Transverse colon (tissue), 4 donors: ENCODE data around the gene ENTHD1. TPM values are rescaled to one million over a fixed set of nuclear protein-coding genes. Genes with fewer than 3 reads are reported as not detected.

Experiments used
- DNase-seq: peaks from one replicate; pipeline ENCODE4 v3.0.0-alpha.2; 2019
- H3K27ac ChIP-seq, 4 donors: fragments of 200-600 bp; sonication (generic); 2 replicates each; pipeline ENCODE4 v1.5.1; 2016 to 2018; ENCODE audit warnings: inconsistent platforms in 4 of 4
- H3K27me3 ChIP-seq: fragments of 200-600 bp; sonication (generic); 2 replicates; pipeline ENCODE4 v1.5.1; 2017; ENCODE audit warnings: inconsistent platforms
- H3K36me3 ChIP-seq, 4 donors: fragments of 200-600 bp; sonication (generic); 2 replicates each; pipeline ENCODE4 v1.5.1; 2017 to 2019; ENCODE audit warnings: inconsistent platforms in 4 of 4
- H3K4me1 ChIP-seq, 4 donors: fragments of 200-600 bp; sonication (generic); 2 replicates each; pipeline ENCODE4 v1.5.1; 2017 to 2020; ENCODE audit warnings: inconsistent platforms in 4 of 4
- H3K4me3 ChIP-seq, 4 donors: fragments of 200-600 bp; sonication (generic); 1 replicate in 1 of 4; 2 replicates in 3 of 4; pipeline versions ENCODE4 v1.5.1 to v1.6.1; 2017 to 2019; ENCODE audit warnings: inconsistent platforms in 4 of 4
- H3K9me3 ChIP-seq, 2 donors: fragments of 200-600 bp; sonication (generic); 2 replicates each; pipeline ENCODE4 v1.5.1; 2017 to 2019; ENCODE audit warnings: inconsistent platforms in 2 of 2
- EP300 ChIP-seq: sonication (generic); formaldehyde crosslinking; IDR thresholded peaks from one replicate; pipeline ENCODE4 v1.6.1; 2017; ENCODE audit warnings: antibody characterized with exemption, low read depth
- POLR2A ChIP-seq: fragments of 450-650 bp; IDR thresholded peaks from one replicate; pipeline ENCODE4 v1.6.1; 2016; ENCODE audit warnings: antibody characterized with exemption, mild to moderate bottlenecking, moderate library complexity
- POLR2AphosphoS5 ChIP-seq, 3 donors: sonication (generic); formaldehyde crosslinking; IDR thresholded peaks; one replicate each; pipeline ENCODE4 v1.6.1; 2016; ENCODE audit warnings: antibody characterized with exemption in 3 of 3
- WGBS, 2 donors: methylation state at CpG; one replicate each; pipeline ENCODE4 v1.1.5; 2018; ENCODE audit warnings: low coverage in 1 of 2; 5-methylcytosine and 5-hydroxymethylcytosine counted together
- in situ Hi-C, 4 donors: fragments of 200-750 bp; cut with MboI; loops; one replicate each; pipeline versions ENCODE4 v1.15.0 to v1.15.1; 2017; ENCODE audit warnings: low sequenced_read_pairs in 3 of 4, low pct_ligation_motif_present in 1 of 4, low pct_unique_long_range_greater_than_20kb in 1 of 4
- intact Hi-C: fragments of 100-400 bp; cut with DNase I; formaldehyde crosslinking; loops from one replicate; pipeline ENCODE4 v1.15.1; 2023; ENCODE audit warnings: low total_unique reads
- total RNA-seq, 4 donors: library from RNA; depleted of rRNA; stranded (reverse); fragments of >200 nt; gene quantifications; one replicate each; pipeline ENCODE4 v1.1.0, GENCODE V29; 2016
- TF ChIP-seq, protein P1 (sequence below), 5 experiments: fragments of 200-600 bp in 3 of 5; fragments of 450-650 bp in 2 of 5; sonication (generic) in 3 of 5; IDR thresholded peaks; 1 replicate in 2 of 5; 2 replicates in 3 of 5; pipeline ENCODE4 v1.5.1; 2016 to 2017; ENCODE audit warnings: antibody characterized with exemption in 5 of 5, inconsistent platforms in 3 of 5, mild to moderate bottlenecking in 2 of 5, moderate library complexity in 1 of 5

ENTHD1 gene
- total RNA-seq, 4 donors from 2014 or later: not detected

DNA sequence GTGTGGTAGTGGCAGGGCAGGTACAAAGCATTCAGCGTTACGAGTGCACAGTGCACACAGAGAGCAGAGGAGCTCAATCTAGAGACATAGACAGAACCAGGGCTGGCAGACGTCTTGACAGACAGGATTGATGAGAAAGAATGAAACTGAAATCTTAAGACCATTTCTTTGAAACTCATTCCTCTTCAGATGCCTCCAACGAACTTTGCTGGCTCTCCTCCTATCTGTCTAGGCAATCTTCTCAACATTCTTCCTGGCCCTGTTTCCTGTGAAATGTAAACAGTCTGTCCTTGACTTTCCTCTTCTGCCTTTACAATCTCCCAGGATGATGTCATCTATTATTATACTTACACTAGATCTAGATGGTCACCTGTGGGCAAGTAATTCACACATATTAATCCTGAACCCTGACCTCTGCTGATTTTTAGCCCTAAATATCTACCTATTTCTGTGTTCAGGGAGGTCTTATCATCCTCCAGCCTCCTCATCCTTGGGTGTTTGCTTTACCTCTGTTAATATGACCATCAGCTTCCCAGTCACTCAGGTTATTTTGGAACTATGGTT lies 119.5 kb downstream of the ENTHD1 start:
- H3K4me1 ChIP-seq: peaks cover 0 to 29% (median 12%) of the 10 kb centered on the region in 4 donors
- H3K9me3 ChIP-seq: no peaks in the 10 kb centered on the region
- in situ Hi-C loops: no loop called here
- DNase-seq: peak; percentile 13
- peak overlapping the region in 1 of 4 donors; percentile 26 for H3K27ac ChIP-seq
- peaks cover 7% of the 10 kb centered on the region for H3K27me3 ChIP-seq
- no peaks in the 10 kb centered on the region for H3K36me3 ChIP-seq
- 3 to 9% methylated on average over 4 of the region's 4 CpGs for WGBS, 2 donors
- intact Hi-C loops: no loop called here
- TF ChIP-seq, protein P1, sequence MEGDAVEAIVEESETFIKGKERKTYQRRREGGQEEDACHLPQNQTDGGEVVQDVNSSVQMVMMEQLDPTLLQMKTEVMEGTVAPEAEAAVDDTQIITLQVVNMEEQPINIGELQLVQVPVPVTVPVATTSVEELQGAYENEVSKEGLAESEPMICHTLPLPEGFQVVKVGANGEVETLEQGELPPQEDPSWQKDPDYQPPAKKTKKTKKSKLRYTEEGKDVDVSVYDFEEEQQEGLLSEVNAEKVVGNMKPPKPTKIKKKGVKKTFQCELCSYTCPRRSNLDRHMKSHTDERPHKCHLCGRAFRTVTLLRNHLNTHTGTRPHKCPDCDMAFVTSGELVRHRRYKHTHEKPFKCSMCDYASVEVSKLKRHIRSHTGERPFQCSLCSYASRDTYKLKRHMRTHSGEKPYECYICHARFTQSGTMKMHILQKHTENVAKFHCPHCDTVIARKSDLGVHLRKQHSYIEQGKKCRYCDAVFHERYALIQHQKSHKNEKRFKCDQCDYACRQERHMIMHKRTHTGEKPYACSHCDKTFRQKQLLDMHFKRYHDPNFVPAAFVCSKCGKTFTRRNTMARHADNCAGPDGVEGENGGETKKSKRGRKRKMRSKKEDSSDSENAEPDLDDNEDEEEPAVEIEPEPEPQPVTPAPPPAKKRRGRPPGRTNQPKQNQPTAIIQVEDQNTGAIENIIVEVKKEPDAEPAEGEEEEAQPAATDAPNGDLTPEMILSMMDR (IDR thresholded peaks at IDR 0.05): no peak
- TF ChIP-seq POLR2A (no peak), POLR2AphosphoS5 (IDR thresholded peaks at IDR 0.05) (no peak), EP300 (no peak)
- H3K4me3 ChIP-seq: no peak overlapping the region

DNA sequence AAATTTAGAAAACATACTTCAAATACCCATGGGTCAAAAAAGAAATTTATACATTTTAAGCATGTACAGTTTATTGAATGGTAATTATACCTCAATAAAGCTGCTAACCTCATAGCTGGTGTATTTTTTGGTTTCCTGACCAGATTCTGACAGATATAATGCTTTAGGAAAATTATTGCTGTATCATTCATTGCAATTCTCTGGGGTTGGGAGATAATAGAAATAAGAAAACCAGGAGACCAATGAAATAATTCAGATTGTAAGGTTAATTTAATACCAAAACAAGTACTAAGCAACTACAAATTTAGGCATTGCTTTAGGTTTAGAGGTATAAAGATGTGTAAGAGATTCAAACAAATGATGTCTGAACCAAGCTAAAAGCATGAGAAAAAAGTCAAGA lies 120.1 kb downstream of the ENTHD1 start:
- in situ Hi-C loops: no loop called here
- intact Hi-C loops: no loop called here
- no peak for DNase-seq
- H3K27me3 ChIP-seq: peaks cover 7% of the 10 kb centered on the region
- peak overlapping the region in 1 of 4 donors; percentile 26 for H3K27ac ChIP-seq
- no peaks in the 10 kb centered on the region for H3K9me3 ChIP-seq
- H3K36me3 ChIP-seq: no peaks in the 10 kb centered on the region
- H3K4me3 ChIP-seq: no peak overlapping the region
- H3K4me1 ChIP-seq: peaks cover 0 to 29% (median 12%) of the 10 kb centered on the region in 4 donors
- TF ChIP-seq, protein P1 (IDR thresholded peaks at IDR 0.05): no peak
- TF ChIP-seq EP300 (no peak), POLR2AphosphoS5 (IDR thresholded peaks at IDR 0.05) (no peak), POLR2A (no peak)

DNA sequence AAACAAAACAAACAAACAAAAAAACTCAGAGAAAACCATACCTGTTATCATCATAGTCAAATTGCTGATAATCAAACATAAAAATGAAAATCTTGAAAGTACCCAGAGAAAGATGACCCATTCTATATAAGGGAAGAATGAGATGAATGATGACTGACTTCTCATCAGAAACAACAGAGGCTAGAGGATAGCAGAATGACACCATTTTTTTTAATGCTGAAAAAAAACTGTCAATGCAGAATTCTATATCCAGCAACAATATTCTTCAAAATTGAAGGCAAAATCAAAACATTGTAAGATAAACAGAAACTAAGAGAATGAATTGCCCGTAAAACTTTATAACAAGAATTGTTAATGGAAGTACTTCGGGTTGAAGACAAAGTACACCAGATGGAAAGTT lies 122.1 kb downstream of the ENTHD1 start:
- TF ChIP-seq EP300 (no peak), POLR2A (no peak), POLR2AphosphoS5 (IDR thresholded peaks at IDR 0.05) (no peak)
- TF ChIP-seq, protein P1 (IDR thresholded peaks at IDR 0.05): no peak
- 57 to 60% methylated on average over 2 of the region's 2 CpGs for WGBS, 2 donors
- no peak overlapping the region for H3K4me3 ChIP-seq
- H3K27me3 ChIP-seq: peaks cover 7% of the 10 kb centered on the region
- no peak for DNase-seq
- peaks cover 0 to 27% (median 12%) of the 10 kb centered on the region in 4 donors for H3K4me1 ChIP-seq
- H3K9me3 ChIP-seq: no peaks in the 10 kb centered on the region
- intact Hi-C loops: no loop called here
- H3K36me3 ChIP-seq: no peaks in the 10 kb centered on the region
- in situ Hi-C loops: no loop called here
- H3K27ac ChIP-seq: no peak overlapping the region

DNA sequence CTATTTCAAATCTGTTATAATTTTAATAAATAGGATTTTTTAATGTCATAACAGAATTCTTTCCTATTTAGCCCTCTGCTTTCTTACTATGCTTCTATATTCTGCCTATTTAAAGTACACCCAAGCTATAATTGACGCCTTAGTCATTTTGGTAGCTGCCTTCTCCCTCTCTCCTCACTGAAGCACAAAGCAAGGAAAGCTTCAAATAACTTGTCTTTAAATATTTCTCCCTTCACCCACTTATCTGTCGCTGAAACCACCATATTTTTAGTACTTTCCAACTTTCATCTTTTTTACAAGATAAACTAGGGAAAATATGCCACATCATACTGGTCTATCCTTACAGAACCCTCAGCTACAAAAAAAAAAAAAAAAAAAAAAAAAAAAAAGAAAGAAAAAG lies 127.9 kb downstream of the ENTHD1 start:
- no peak for DNase-seq
- no peaks in the 10 kb centered on the region for H3K36me3 ChIP-seq
- no peaks in the 10 kb centered on the region for H3K4me1 ChIP-seq
- 86 to 88% methylated on average over 2 of the region's 2 CpGs for WGBS, 2 donors
- H3K27ac ChIP-seq: no peak overlapping the region
- peaks cover 3% of the 10 kb centered on the region for H3K27me3 ChIP-seq
- in situ Hi-C loops (no loop called here), intact Hi-C loops (no loop called here)
- TF ChIP-seq POLR2A (no peak), POLR2AphosphoS5 (IDR thresholded peaks at IDR 0.05) (no peak)
- H3K9me3 ChIP-seq: no peaks in the 10 kb centered on the region
- no peak overlapping the region for H3K4me3 ChIP-seq

DNA sequence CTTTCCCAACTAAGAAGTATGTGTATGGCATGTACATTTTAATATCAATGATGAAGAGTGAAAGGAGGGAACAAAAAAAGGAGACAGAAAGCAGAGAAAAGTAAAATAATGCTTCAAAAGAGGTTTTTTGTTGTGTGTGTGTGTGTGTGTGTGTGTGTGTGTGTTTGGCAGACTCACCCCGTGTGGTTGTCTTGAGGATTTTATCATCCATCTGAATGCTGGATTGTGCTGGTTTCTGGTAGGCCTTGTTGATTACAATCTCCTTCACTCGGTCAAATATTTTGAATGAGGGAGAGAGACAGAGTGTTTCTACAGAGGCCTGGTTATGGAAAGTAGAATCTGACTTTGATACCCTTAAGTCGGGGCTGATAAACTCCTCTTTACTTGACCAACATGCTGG lies 128.5 kb downstream of the ENTHD1 start:
- H3K4me3 ChIP-seq: no peak overlapping the region
- H3K27me3 ChIP-seq: peaks cover 3% of the 10 kb centered on the region
- H3K27ac ChIP-seq: no peak overlapping the region
- H3K4me1 ChIP-seq: no peaks in the 10 kb centered on the region
- no peaks in the 10 kb centered on the region for H3K36me3 ChIP-seq
- TF ChIP-seq POLR2A (no peak), EP300 (no peak), POLR2AphosphoS5 (IDR thresholded peaks at IDR 0.05) (no peak)
- TF ChIP-seq, protein P1 (IDR thresholded peaks at IDR 0.05): no peak
- intact Hi-C loops: no loop called here
- 74 to 100% methylated on average over 1 to 3 of the region's 3 CpGs for WGBS, 2 donors
- in situ Hi-C loops: no loop called here
- DNase-seq: no peak
- no peaks in the 10 kb centered on the region for H3K9me3 ChIP-seq
